Stomach (tissue), 9 donors: ENCODE data around the gene FRG2. TPM values are rescaled to one million over a fixed set of nuclear protein-coding genes. Genes with fewer than 3 reads are reported as not detected.
A peak's percentile ranks its signal among the peaks of the same experiment; 100 is the strongest.

Experiments used
- DNase-seq, 2 donors: peaks; one replicate each; pipeline versions ENCODE4 v3.0.0 to v3.0.0-alpha.2; 2013 to 2019
- H3K27ac ChIP-seq, 5 donors: fragments of 200-600 bp in 4 of 5; sonication (generic) in 4 of 5; one replicate each; pipeline ENCODE4 v1.5.1; 2013 to 2019; ENCODE audit warnings: mild to moderate bottlenecking in 1 of 5, moderate library complexity in 1 of 5
- H3K27me3 ChIP-seq, 3 donors: fragments of 200-600 bp; sonication (generic); one replicate each; pipeline ENCODE4 v1.5.1; 2017 to 2019; ENCODE audit warnings: mixed run types in 1 of 3
- H3K36me3 ChIP-seq, 4 donors: fragments of 200-600 bp; sonication (generic); 1 replicate in 3 of 4; 2 replicates in 1 of 4; pipeline ENCODE4 v1.5.1; 2016 to 2019
- H3K4me1 ChIP-seq, 4 donors: fragments of 200-600 bp; sonication (generic); one replicate each; pipeline ENCODE4 v1.5.1; 2016 to 2019
- H3K4me3 ChIP-seq, 4 donors: fragments of 200-600 bp; sonication (generic) in 3 of 4; one replicate each; pipeline ENCODE4 v1.5.1; 2016 to 2019; ENCODE audit warnings: mild to moderate bottlenecking in 1 of 4
- H3K9me3 ChIP-seq, 4 donors: fragments of 200-600 bp; sonication (generic); one replicate each; pipeline ENCODE4 v1.5.1; 2016 to 2019
- CTCF ChIP-seq, 7 experiments: fragments of 450-650 bp in 4 of 7; fragments of 200-600 bp in 3 of 7; sonication (generic) in 3 of 7; IDR thresholded peaks; one replicate each; pipeline ENCODE4 v1.5.1; 2016 to 2019; ENCODE audit warnings: antibody characterized with exemption in 7 of 7, control low read depth in 2 of 7, mild to moderate bottlenecking in 1 of 7
- EP300 ChIP-seq: sonication (generic); formaldehyde crosslinking; IDR thresholded peaks from one replicate; pipeline ENCODE4 v1.6.1; 2017; ENCODE audit warnings: antibody characterized with exemption
- POLR2A ChIP-seq, 4 donors: fragments of 450-650 bp; IDR thresholded peaks; one replicate each; pipeline ENCODE4 v1.6.1; 2016; ENCODE audit warnings: antibody characterized with exemption in 4 of 4, control low read depth in 2 of 4, mild to moderate bottlenecking in 1 of 4, moderate library complexity in 1 of 4
- POLR2AphosphoS5 ChIP-seq, 3 donors: sonication (generic); formaldehyde crosslinking; IDR thresholded peaks; one replicate each; pipeline ENCODE4 v1.6.1; 2016; ENCODE audit warnings: antibody characterized with exemption in 3 of 3
- WGBS, 5 donors: extraction: QIAGEN DNeasy Blood & Tissue Kit in 3 of 5; methylation state at CpG; one replicate each; pipeline versions ENCODE4 v1.1.5 to v1.1.7; 2013 to 2018; 5-methylcytosine and 5-hydroxymethylcytosine counted together
- intact Hi-C: fragments of 100-400 bp; cut with DNase I; formaldehyde crosslinking; loops from one replicate; pipeline ENCODE4 v1.15.1; 2023; ENCODE audit warnings: low total_unique reads
- polyA plus RNA-seq, 3 donors: library from polyadenylated mRNA; stranded (reverse); fragments of 200-250 nt; gene quantifications; one replicate each; pipeline ENCODE4 v1.2.3, GENCODE V29; 2013
- total RNA-seq, 5 donors: library from RNA; depleted of rRNA; stranded (reverse); fragments of >200 nt; gene quantifications; one replicate each; pipeline versions ENCODE4 v1.1.0 to v1.2.3, GENCODE V29; 2014 to 2016
- donor health status: healthy with polysubstance abuse.
- donor health status: Bipolar disorder and iron deficiency.
- donor health status: healthy.

The FRG2 gene
- total and polyA plus RNA-seq, 8 donors: not detected

DNA sequence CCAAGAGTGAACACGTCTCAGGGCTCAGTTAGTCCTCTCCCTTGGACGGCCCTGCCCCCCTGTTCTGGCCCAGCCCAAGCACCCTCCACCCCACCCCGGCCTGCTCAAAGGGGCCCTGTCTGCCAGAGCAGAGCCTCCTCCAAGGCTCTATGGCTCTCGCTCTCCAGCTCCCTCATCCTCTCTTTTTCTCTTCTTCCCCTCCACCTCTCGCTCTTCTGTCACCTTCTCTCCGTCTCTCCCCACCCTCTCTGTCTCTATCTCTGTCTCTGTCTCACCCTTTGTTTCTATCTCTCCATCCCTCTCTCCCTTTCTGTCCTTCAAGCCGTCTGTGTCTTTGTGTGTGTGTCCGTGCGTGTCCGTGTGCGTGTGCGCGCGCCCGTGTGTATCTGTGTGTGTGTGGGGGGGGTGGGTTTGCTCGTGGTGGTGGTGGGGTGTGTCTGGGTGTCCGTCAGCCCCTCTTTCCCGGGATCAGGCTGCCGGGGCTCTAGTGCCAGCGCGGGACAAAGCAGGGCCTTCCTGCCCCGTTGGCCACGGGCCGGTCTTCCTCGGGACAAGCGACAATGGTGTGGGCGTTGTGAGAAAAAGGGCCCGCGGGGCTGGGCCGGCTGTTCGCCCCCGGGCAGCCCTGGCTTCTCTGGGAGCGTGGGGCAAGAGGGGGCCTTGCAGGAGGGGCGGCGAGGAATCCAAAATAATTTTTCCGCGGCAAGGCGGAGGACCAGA is 8.7 kb downstream of the FRG2 start:
- H3K4me1 ChIP-seq: peaks cover 7 to 69% (median 44%) of the 10 kb centered on the region in 4 donors
- H3K27ac ChIP-seq: no peak overlapping the region
- no peak for TF ChIP-seq CTCF (IDR thresholded peaks at IDR 0.05)
- TF ChIP-seq POLR2A (IDR thresholded peaks at IDR 0.05): no peak
- H3K27me3 ChIP-seq: peaks cover 22 to 93% (median 77%) of the 10 kb centered on the region in 3 donors
- DNase-seq: no peak
- intact Hi-C loops: no loop called here
- no peaks in the 10 kb centered on the region for H3K36me3 ChIP-seq
- H3K4me3 ChIP-seq: no peak overlapping the region
- no peaks in the 10 kb centered on the region for H3K9me3 ChIP-seq
- WGBS, 5 donors: 10 to 13% (median 12%) methylated on average over 30 to 38 of the region's 38 CpGs

DNA sequence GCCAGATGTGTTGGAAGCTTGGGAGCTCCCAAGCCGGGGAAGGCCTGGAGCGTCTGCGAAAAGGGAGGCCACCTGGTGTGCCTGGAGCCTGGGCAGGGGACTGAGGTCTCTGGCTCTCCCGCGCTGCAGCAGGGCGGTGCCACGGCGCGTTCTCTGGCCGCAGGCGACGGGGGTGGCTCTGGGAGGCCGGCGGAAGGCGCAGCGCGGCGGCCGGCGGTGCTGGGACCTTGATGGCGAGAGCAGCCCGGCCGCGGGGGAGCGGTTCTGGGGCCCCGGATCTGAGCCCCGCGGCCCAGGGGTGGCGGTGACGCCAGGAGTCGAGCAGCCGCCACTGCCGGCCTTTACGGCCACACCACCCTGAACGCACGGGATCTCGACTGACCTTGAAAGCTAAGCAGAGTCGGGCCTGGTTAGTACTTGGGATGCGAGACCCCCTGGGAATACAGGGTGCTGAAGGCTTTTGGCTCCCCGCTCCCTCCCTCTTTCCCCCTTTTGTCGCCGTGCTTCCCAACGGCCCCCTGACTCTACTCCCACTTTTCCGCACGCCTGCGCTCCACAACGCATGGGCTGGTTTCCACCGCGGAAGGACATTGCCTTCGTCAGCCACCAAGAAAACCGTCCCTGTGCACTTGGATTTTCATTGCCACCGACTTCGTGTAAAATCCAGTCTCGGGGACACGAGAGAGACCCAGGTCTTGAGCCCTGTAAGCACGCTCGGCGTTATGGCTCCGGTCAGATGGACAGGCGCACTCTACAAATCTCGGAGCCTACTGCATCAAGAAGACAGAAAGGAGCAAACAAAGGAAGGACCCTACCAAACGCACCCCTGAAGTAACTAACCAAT is 9.5 kb downstream of the FRG2 start:
- 4 to 8% (median 5%) methylated on average over 47 to 62 of the region's 62 CpGs for WGBS, 5 donors
- peak in 1 of 2 donors; percentile 4 for DNase-seq
- peaks cover 7 to 65% (median 41%) of the 10 kb centered on the region in 4 donors for H3K4me1 ChIP-seq
- H3K27ac ChIP-seq: no peak overlapping the region
- TF ChIP-seq POLR2AphosphoS5 (IDR thresholded peaks at IDR 0.05): no peak
- no peak for TF ChIP-seq POLR2A (IDR thresholded peaks at IDR 0.05)
- no peak for TF ChIP-seq EP300
- no peak for TF ChIP-seq CTCF (IDR thresholded peaks at IDR 0.05)
- H3K27me3 ChIP-seq: peaks cover 22 to 98% (median 78%) of the 10 kb centered on the region in 3 donors
- intact Hi-C loops: no loop called here
- H3K36me3 ChIP-seq: no peaks in the 10 kb centered on the region
- no peaks in the 10 kb centered on the region for H3K9me3 ChIP-seq
- H3K4me3 ChIP-seq: peak overlapping the region in 1 of 4 donors; percentile 13

GRCh38 chr4:190016369-190017289 is 10.4 kb downstream of the FRG2 start:
- H3K27me3 ChIP-seq: peaks cover 22 to 100% (median 79%) of the 10 kb centered on the region in 3 donors
- no peaks in the 10 kb centered on the region for H3K36me3 ChIP-seq
- intact Hi-C loops: no loop called here
- no peaks in the 10 kb centered on the region for H3K9me3 ChIP-seq
- WGBS, 5 donors: 17 to 20% (median 19%) methylated on average over 24 to 43 of the region's 43 CpGs
- peak in 1 of 2 donors; percentile 1 for DNase-seq
- H3K27ac ChIP-seq: no peak overlapping the region
- H3K4me3 ChIP-seq: peak overlapping the region in 1 of 4 donors; percentile 13
- H3K4me1 ChIP-seq: peaks cover 7 to 64% (median 40%) of the 10 kb centered on the region in 4 donors
- TF ChIP-seq EP300 (no peak), POLR2A (IDR thresholded peaks at IDR 0.05) (no peak), POLR2AphosphoS5 (IDR thresholded peaks at IDR 0.05) (no peak), CTCF (IDR thresholded peaks at IDR 0.05) (no peak)
